A204.1 (cell line): ENCODE results near the gene SNX10.

ENCODE experiments used
- FAIRE-seq: peaks from 2 replicates; lab custom pipeline; 2012; peaks lifted over from hg19 to GRCh38; lab: Jason Lieb, UNC

The SNX10 gene

GRCh38 chr7:26406433-26406832 is 114.8 kb downstream of the SNX10 start:
- FAIRE-seq = no peak

- no peak for FAIRE-seq
Measured at GRCh38 chr7:26409661-26410547, 118.2 kb downstream of the SNX10 start.

GRCh38 chr7:26413007-26413691 is 121.5 kb downstream of the SNX10 start:
- FAIRE-seq = no peak

- no peak for FAIRE-seq
Measured at GRCh38 chr7:26416004-26416403, 124.3 kb downstream of the SNX10 start.

- FAIRE-seq = no peak
Measured at GRCh38 chr7:26417911-26418413, 126.3 kb downstream of the SNX10 start.

- no peak for FAIRE-seq
Measured at GRCh38 chr7:26419198-26419597, 127.5 kb downstream of the SNX10 start.

GRCh38 chr7:26420422-26421019 is 128.9 kb downstream of the SNX10 start:
- FAIRE-seq = no peak

GRCh38 chr7:26422761-26423160 is 131.1 kb downstream of the SNX10 start:
- no peak for FAIRE-seq

GRCh38 chr7:26423436-26423835 is 131.8 kb downstream of the SNX10 start:
- FAIRE-seq = no peak
